ENCODE results near the gene GRK1.

DNA sequence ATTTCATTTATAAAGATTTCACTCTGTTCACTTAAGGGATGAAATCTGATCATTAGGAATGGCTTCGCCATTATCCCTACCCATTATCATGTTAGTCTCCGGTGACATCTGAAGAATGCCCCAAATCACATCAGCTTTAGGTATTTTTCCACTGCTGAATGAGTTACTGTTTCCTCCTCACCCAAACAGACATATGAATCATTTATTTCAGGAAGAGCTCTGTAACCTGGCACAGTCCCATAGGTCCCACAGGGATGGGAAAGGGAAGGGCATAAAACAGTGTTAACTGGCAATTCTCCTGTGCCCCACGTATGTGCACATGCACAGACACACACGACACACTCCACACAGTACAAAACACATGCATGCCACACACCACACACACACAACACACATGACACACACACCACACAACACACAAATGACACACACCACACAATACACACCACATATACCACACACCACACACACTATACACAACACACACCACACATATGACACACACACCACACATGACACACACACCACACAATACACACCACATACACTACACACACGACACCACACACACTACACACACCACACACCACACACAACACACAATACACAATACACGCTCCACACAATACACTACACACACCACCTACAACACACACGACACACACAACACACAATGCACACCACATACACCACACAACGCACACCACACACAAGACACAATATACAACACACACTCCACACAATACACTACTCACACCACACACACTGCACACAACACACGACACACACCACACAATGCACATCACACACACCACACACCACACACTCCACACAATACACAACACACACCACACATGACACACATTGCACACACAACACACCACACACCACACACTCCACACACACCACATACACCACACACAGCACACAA is 107.4 kb downstream of the GRK1 start:
- TF ChIP-seq EZH2 (IDR thresholded peaks at IDR 0.05; ENCODE audit: insufficient read depth, poor library complexity, severe bottlenecking) (no peak), EZH2phosphoT487 (IDR thresholded peaks at IDR 0.05; ENCODE audit: insufficient read depth, low read depth) (no peak)
